A549 (cell line): ENCODE results near the gene KRTAP12-1. TPM values are rescaled to one million over a fixed set of nuclear protein-coding genes. Genes with fewer than 3 reads are reported as not detected.

Experiments
- ATAC-seq, 2 experiments: fragments of 200-7000 bp in 1 of 2; fragments of >200 bp in 1 of 2; cut with Nextera tagmentation in 1 of 2; cut with Tn5 transposase in 1 of 2; 3 replicates each; pipeline versions ENCODE4 v1.8.0 to v1.9.1; 2018 to 2020; ENCODE audit warnings: mild to moderate bottlenecking in 1 of 2, moderate library complexity in 1 of 2
- CTCF ChIA-PET: fragments of 300-600 bp; sonication (Branson Sonifier 250); formaldehyde crosslinking; extraction: SDS; loops from one replicate; lab custom pipeline; 2021; ENCODE audit warnings: antibody characterized with exemption, inconsistent platforms; lab: Yijun Ruan, JAX
- POLR2A ChIA-PET: fragments of 350-600 bp; formaldehyde crosslinking; extraction: SDS; loops from one replicate; lab custom pipeline; 2021; ENCODE audit warnings: antibody characterized with exemption, inconsistent platforms; lab: Yijun Ruan, JAX
- DNase-seq, 2 experiments: peaks; one replicate each; pipeline versions ENCODE4 v3.0.0 to v3.0.0-alpha.2; 2011 to 2016; ENCODE audit warnings: low read depth in 1 of 2, low spot score in 1 of 2
- FAIRE-seq: peaks from 2 replicates; lab custom pipeline; 2011; peaks lifted over from hg19 to GRCh38; lab: Jason Lieb, UNC
- H3K27ac ChIP-seq, 2 experiments: fragments of >200 bp; sonication (Bioruptor Twin); formaldehyde crosslinking; 3 replicates each; pipeline ENCODE4 v1.5.1; 2016 to 2017
- H3K4me1 ChIP-seq: fragments of >200 bp; sonication (Bioruptor Twin); formaldehyde crosslinking; 3 replicates; pipeline ENCODE4 v1.6.1; 2016
- H3K4me2 ChIP-seq: fragments of >200 bp; sonication (Bioruptor Twin); formaldehyde crosslinking; 3 replicates; pipeline ENCODE4 v1.6.1; 2016
- H3K4me3 ChIP-seq: fragments of >200 bp; sonication (Bioruptor Twin); formaldehyde crosslinking; 3 replicates; pipeline ENCODE4 v1.5.1; 2016
- H3K9me3 ChIP-seq: fragments of >200 bp; sonication (Bioruptor Twin); formaldehyde crosslinking; 3 replicates; pipeline ENCODE4 v1.6.1; 2016
- ATOH8 ChIP-seq: fragments of 250-450 bp; sonication (Bioruptor Pico); IDR thresholded peaks from 2 replicates; pipeline ENCODE4 v1.5.0; 2020; ENCODE audit warnings: low read depth, mild to moderate bottlenecking, moderate library complexity
- BCL3 ChIP-seq: fragments of >200 bp; sonication (Bioruptor Twin); formaldehyde crosslinking; IDR thresholded peaks from 3 replicates; pipeline ENCODE4 v1.6.1; 2016
- BHLHE40 ChIP-seq: IDR thresholded peaks from 2 replicates; pipeline ENCODE4 v1.6.1; 2012; ENCODE audit warnings: low read depth, low read length, inconsistent platforms
- CBX2 ChIP-seq: fragments of 200-600 bp; sonication (generic); IDR thresholded peaks from 2 replicates; pipeline ENCODE4 v1.6.1; 2016; ENCODE audit warnings: low read depth, mild to moderate bottlenecking, borderline replicate concordance
- CHD4 ChIP-seq: fragments of 200-600 bp; sonication (generic); IDR thresholded peaks from 2 replicates; pipeline ENCODE4 v1.6.1; 2016; ENCODE audit warnings: antibody characterized with exemption, mild to moderate bottlenecking, borderline replicate concordance
- EHMT2 ChIP-seq: fragments of 200-600 bp; sonication (generic); IDR thresholded peaks from 2 replicates; pipeline ENCODE4 v1.6.1; 2016; ENCODE audit warnings: antibody characterized with exemption, low read depth, mild to moderate bottlenecking, moderate library complexity
- ELK1 ChIP-seq: fragments of 150-350 bp; IDR thresholded peaks from 2 replicates; pipeline ENCODE4 v1.6.1; 2014; ENCODE audit warnings: low read depth, mild to moderate bottlenecking, low read length
- FOSL2 ChIP-seq, 2 experiments: fragments of 450-650 bp in 1 of 2; fragments of >200 bp in 1 of 2; sonication (Bioruptor Twin) in 1 of 2; formaldehyde crosslinking; IDR thresholded peaks; 2 replicates each; pipeline versions ENCODE4 v1.5.0 to v1.6.1; 2016 to 2020; ENCODE audit warnings: mild to moderate bottlenecking in 1 of 2, moderate library complexity in 1 of 2
- FOXS1 ChIP-seq: fragments of 250-450 bp; sonication (Bioruptor Pico); IDR thresholded peaks from 2 replicates; pipeline ENCODE4 v1.5.0; 2020; ENCODE audit warnings: mild to moderate bottlenecking, moderate library complexity
- MAX ChIP-seq: IDR thresholded peaks from 2 replicates; pipeline ENCODE4 v1.6.1; 2012
- MAZ ChIP-seq: fragments of 150-350 bp; IDR thresholded peaks from 2 replicates; pipeline ENCODE4 v1.6.1; 2014; ENCODE audit warnings: antibody characterized with exemption, low read depth, low read length, borderline replicate concordance
- NFE2L2 ChIP-seq: fragments of 150-350 bp; conservative IDR thresholded peaks from 2 replicates; pipeline ENCODE4 v1.6.1; 2014; ENCODE audit warnings: low read length
- NPAS2 ChIP-seq: fragments of 250-450 bp; sonication (Bioruptor Pico); IDR thresholded peaks from 2 replicates; pipeline ENCODE4 v1.8.0; 2022; ENCODE audit warnings: mild to moderate bottlenecking, moderate library complexity, borderline replicate concordance
- NR3C1 ChIP-seq: fragments of >200 bp; sonication (Bioruptor Twin); formaldehyde crosslinking; IDR thresholded peaks from 3 replicates; pipeline ENCODE4 v1.6.1; 2017
- POLR2A ChIP-seq: IDR thresholded peaks from 2 replicates; pipeline ENCODE4 v1.6.1; 2012; ENCODE audit warnings: mild to moderate bottlenecking, low read length
- RCOR1 ChIP-seq: fragments of 150-350 bp; IDR thresholded peaks from 2 replicates; pipeline ENCODE4 v1.6.1; 2014; ENCODE audit warnings: antibody characterized with exemption, low read length, low read depth
- SMC3 ChIP-seq: fragments of >200 bp; sonication (Bioruptor Twin); formaldehyde crosslinking; IDR thresholded peaks from 3 replicates; pipeline ENCODE4 v1.6.1; 2018; ENCODE audit warnings: inconsistent platforms
- SREBF2 ChIP-seq: fragments of 450-650 bp; IDR thresholded peaks from 2 replicates; pipeline ENCODE4 v1.6.1; 2014; ENCODE audit warnings: mild to moderate bottlenecking, moderate library complexity
- TFCP2L1 ChIP-seq: fragments of 250-450 bp; sonication (Bioruptor Pico); IDR thresholded peaks from 2 replicates; pipeline ENCODE4 v1.5.0; 2021; ENCODE audit warnings: mild to moderate bottlenecking
- USF2 ChIP-seq: fragments of 450-650 bp; IDR thresholded peaks from 2 replicates; pipeline ENCODE4 v1.6.1; 2014; ENCODE audit warnings: antibody characterized with exemption
- ZFP36 ChIP-seq: fragments of 450-650 bp; IDR thresholded peaks from 2 replicates; pipeline ENCODE4 v1.6.1; 2014; ENCODE audit warnings: borderline replicate concordance; ENCODE audit not compliant: partially characterized antibody
- ZNF302 ChIP-seq: fragments of 250-450 bp; sonication (Bioruptor Pico); IDR thresholded peaks from 2 replicates; pipeline ENCODE4 v1.9.0; 2021; ENCODE audit warnings: inconsistent platforms, mild to moderate bottlenecking, moderate library complexity
- ZSCAN20 ChIP-seq: fragments of 250-450 bp; sonication (Bioruptor Pico); IDR thresholded peaks from 2 replicates; pipeline ENCODE4 v1.8.0; 2022; ENCODE audit warnings: mild to moderate bottlenecking, moderate library complexity
- WGBS: methylation state at CpG from one replicate; pipeline ENCODE4 v1.1.6; 2017; ENCODE audit errors: missing lambda C conversion rate; 5-methylcytosine and 5-hydroxymethylcytosine counted together
- polyA plus RNA-seq, 4 experiments: library from polyadenylated mRNA; depleted of rRNA in 3 of 4; stranded (reverse); fragments of >200 nt; fragmentation: RNase III in 1 of 4; extraction: RNeasy Plus Mini Kit Qiagen cat#74134 plus additional on column Dnase treatment in 1 of 4; gene quantifications; 2 replicates in 3 of 4; 3 replicates in 1 of 4; pipeline ENCODE4 v1.2.3, GENCODE V29; 2011 to 2017

KRTAP12-1 gene
- polyA plus RNA-seq, 2 of the 4 experiments (the other 2 are of a cell fraction): not detected

GRCh38 chr21:44677881-44678280, 4.1 kb downstream of the KRTAP12-1 start:
- no peak for DNase-seq
- H3K27ac ChIP-seq: no peak overlapping the region
- POLR2A ChIA-PET: no interaction called here
- CTCF ChIA-PET: no interaction called here
- no peaks in the 10 kb centered on the region for H3K4me1 ChIP-seq
- no peak overlapping the region for H3K4me3 ChIP-seq
- H3K9me3 ChIP-seq: no peaks in the 10 kb centered on the region; the same call in 2 of the 3 replicates
- FAIRE-seq: no peak
- TF ChIP-seq NFE2L2 (no peak), NR3C1 (no peak), RCOR1 (no peak), FOSL2 (IDR thresholded peaks at IDR 0.05) (no peak), FOSL2 (CRISPR knock-in tag; IDR thresholded peaks at IDR 0.05) (no peak), CBX2 (no peak), ZFP36 (no peak), CHD4 (no peak), BCL3 (no peak), SMC3 (no peak), MAX (no peak), ATOH8 (no peak), NPAS2 (no peak), EHMT2 (no peak), ZNF302 (CRISPR knock-in tag) (no peak), POLR2A (no peak), MAZ (no peak)
- no peak for ATAC-seq
- H3K4me2 ChIP-seq: no peak overlapping the region
- WGBS: 72% methylated on average over 13 of the region's 13 CpGs

GRCh38 chr21:44671911-44672310, 10.1 kb downstream of the KRTAP12-1 start:
- H3K27ac ChIP-seq: no peak overlapping the region
- ChIA-PET CTCF (no interaction called here), POLR2A (no interaction called here)
- DNase-seq (no peak), ATAC-seq (no peak), FAIRE-seq (no peak)
- peaks cover 9% of the 10 kb centered on the region; the same call in 1 of the 3 replicates for H3K9me3 ChIP-seq
- no peak overlapping the region for H3K4me2 ChIP-seq
- no peaks in the 10 kb centered on the region for H3K4me1 ChIP-seq
- no peak for TF ChIP-seq SREBF2
- TF ChIP-seq TFCP2L1 (CRISPR knock-in tag): no peak
- TF ChIP-seq BHLHE40: no peak
- TF ChIP-seq USF2: no peak
- WGBS: 63% methylated on average over 1 of the region's 1 CpG
- no peak overlapping the region for H3K4me3 ChIP-seq

GRCh38 chr21:44670642-44671432, 11.1 kb downstream of the KRTAP12-1 start:
- no peak for FAIRE-seq
- ChIA-PET CTCF (interaction anchor here (0.6 kb wide), 1 partner anchor 1469 kb away, joined by 3 read pairs; no protein-coding TSS in a partner anchor), POLR2A (no interaction called here)

More at GRCh38 chr21:44670642-44671432, 11.1 kb downstream of the KRTAP12-1 start:
- Histone ChIP-seq H3K4me3 (no peak overlapping the region), H3K4me1 (no peaks in the 10 kb centered on the region), H3K27ac (no peak overlapping the region), H3K4me2 (no peak overlapping the region), H3K9me3 (peaks cover 9% of the 10 kb centered on the region; the same call in 1 of the 3 replicates)
- DNase-seq: no peak
- WGBS: 13% methylated on average over 3 of the region's 3 CpGs
- TF ChIP-seq ZSCAN20 (CRISPR knock-in tag): no peak
- no peak for TF ChIP-seq FOXS1 (CRISPR knock-in tag)
- TF ChIP-seq ELK1: no peak
- no peak for ATAC-seq
